Right ventricle myocardium inferior (tissue), 1 donor: ENCODE results near the gene VENTX. TPM values are rescaled to one million over a fixed set of nuclear protein-coding genes. Genes with fewer than 3 reads are reported as not detected.

Experiments
- ATAC-seq: fragments of 200-7000 bp; cut with Tn5 transposase; one replicate; pipeline ENCODE4 v1.9.1; 2020; ENCODE audit warnings: mild to moderate bottlenecking, moderate library complexity
- DNase-seq: peaks from one replicate; pipeline ENCODE4 v3.0.0; 2021; ENCODE audit errors: missing footprints
- intact Hi-C: fragments of 100-400 bp; cut with DNase I; formaldehyde crosslinking; loops from one replicate; pipeline ENCODE4 v1.11.0; 2022
- total RNA-seq: library from RNA; stranded (reverse); fragmentation: NEBNext Ultra II Directional; extraction: Animal tissue kit (Norgen Biotek cat#: 25700); gene quantifications from one replicate; pipeline ENCODE4 v1.2.1, GENCODE V29; 2021
- donor health status: DM: no; HTN: yes; CAD: no; lungs with severe emphysema.

VENTX gene
- total RNA-seq, 1 donor from 2014 or later, result 0.54 TPM

DNA sequence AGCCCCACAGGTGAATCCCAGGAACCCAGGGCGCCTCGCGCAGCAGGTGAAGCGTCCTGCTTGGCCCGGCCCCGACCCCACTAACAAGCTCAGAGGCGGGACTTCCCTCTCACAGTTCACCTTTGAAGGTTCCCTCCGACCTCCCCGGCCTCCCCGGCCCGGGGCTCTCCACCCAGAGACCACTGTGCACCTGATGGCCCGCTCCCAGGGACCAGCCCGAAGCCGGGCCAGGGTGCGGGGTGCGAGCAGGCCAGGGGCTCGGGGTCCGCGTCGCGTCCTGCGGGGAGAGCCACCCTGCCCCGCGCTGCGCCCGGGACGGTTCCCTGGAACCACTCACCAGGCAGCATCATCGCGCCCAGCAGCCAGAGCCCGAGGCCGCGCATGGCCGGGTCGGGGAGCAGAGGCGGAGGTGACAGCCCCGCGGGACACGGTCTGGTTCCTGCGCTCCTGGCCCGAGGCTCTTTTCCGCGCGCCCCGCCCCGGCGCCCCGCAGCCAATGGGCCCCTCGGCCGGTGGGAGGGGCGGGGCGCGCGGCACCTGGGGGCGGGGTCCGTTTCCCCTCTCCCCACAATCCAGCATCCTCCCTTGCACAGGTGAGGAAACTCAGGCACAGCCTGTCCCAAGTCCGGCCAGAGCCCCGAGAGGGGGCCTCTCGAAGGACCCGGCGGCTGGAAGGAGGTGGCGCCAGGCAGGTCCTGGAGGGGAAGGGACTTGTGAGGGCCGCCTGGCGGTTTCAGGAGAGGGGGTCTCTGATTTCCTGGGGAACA, 39.0 kb downstream of the VENTX start, which contains the start of gene ADAM8:
Gene ADAM8 (minus strand): TSS at position 434 of the 767 bp plus-strand sequence. CDS start 51 bp downstream, at position 383.
- DNase-seq (peak; percentile 88), ATAC-seq (peak; percentile 12)
- intact Hi-C loops, result no loop called here

DNA sequence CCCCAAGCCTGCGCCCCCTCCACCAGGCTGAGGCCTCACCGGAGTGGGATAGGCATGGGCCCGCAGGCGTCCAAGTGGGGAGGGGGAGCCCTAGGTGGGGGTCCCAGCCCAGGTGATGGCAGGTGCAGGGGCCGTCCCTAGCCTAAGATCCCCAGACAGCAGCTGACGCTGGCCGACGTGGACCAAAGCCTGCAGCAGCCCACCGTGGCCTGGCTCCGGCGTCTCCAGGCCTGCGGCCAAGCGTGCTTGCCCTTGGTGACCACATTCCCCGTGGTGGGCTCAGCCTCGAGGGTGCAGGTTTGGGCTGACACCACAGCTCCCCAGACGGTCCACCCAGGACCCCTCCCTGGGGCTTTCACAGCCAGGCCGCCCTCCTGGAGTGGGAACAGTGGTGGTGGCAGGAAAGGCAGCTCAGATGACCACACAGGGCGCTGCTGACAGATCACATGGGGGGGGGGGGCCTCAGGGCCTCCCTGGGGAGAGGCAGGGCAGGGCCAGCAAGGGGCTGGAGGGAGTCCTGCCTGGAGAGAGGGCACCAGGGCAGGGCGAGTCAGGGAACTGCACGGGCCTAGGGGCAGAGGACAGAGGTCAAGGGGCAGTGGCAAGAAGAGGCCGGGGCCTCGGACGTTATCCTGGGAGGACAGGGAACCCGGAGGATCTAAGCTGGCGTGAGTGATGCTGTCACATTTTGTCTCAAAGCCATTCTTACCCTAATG, 39.8 kb downstream of the VENTX start:
- ATAC-seq, result no peak
- intact Hi-C loops, result no loop called here
- no peak for DNase-seq

DNA sequence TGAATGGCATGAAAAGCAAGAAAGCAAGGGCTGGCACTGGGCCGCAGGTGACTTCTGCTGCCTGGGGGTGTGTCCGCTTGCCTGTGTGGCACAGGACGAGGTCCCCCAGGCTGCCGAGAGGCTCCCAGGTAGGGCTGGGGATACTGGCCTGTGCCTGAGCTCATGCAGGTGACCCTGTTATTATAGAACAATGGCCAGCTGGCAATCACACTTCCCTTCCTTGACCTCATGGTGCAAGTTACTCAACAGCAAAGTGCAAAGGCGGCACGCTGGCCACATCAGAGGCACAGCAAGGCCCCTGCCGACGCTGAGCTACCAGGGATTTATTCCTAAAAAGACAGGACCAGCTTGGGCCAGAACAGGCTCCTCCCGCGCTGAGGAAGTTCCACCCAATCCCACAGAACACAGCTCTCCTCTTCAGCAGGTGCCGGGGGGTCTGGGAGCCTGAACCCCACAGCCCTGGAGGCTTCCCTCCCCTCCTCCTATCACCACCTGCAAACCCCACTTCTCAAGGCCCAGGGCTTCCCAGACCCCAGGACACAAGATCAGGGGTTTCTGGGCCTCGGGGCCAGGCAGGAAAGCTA, 40.4 kb downstream of the VENTX start:
- DNase-seq (no peak), ATAC-seq (no peak)
- intact Hi-C loops, result no loop called here

DNA sequence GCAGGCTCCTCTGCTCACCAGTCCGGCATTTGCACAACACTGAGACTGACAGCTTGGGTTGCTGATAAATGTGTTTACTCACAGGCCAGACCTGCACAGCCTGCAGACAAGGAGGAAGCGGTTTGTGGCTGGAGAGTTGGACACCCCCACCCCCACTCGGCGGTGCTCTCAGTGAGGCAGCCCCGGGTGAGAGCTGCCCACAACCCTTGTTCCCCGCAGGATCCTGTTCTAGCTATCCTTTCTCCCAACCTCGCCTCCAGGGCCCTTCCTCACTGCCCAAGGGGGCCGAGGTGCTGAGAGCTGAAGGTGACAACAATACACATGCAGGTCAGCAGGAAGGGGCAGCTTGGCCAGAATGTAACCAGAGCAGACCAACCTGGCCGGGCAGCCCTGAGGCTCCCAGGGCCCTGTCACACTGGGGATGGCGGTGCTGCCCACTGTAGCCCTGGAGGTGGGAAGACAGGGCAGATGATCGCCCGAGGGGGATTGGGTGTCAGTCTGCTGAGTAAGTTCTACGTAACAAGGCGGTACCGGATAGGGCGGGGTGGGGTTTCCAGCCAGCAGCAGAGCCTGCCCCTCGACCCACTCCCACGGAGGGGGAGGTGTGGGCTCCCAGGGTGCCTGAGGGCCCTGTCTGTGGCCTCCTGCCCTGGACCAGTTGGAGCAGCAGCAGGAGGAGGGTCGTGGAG, 41.1 kb downstream of the VENTX start:
- DNase-seq (peak; percentile 90), ATAC-seq (peak; percentile 27)
- intact Hi-C loops, result no loop called here

DNA sequence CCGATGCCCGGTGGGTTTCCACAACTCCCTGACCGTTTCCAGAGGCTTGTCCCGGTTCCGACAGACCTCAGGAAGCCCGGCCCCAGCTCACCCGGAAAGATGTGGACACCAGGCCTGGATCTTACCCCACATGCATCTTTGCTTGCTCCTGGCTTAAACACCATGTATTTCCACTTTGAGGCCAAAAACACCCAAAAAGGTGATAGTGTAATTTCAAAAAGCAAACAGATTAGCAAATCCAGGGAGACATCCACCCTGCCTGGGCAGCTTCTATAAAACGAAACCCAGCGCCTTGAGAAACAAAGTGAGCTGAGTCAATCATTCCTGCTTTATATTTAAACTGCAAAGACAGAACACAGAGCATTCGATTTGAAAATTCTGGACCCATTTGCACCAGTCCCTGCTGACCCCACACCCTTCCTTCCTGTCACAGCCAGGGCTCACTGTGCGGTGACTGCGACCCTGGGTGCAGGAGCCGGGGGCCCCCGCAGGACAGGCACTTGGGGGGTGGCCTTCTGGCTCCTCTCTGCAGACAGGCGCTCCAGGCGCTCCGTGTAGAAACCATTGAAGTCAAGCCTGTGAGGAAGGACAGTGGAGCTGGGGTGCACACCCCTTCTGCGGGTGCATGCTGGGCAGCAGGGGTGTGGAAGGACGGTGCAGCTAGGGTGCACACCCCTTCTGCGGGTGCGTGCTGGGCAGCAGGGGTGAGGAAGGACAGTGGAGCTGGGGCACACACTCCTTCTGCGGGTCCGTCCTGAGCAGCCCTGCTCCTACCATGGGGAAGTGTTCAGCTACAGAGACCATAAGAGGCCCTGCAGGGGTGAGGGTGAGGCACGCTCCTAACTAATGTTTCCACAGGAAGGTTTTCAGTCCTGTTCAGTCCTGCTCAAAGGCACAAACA, 41.9 kb downstream of the VENTX start:
- no peak for ATAC-seq
- intact Hi-C loops, result no loop called here
- DNase-seq, result no peak

DNA sequence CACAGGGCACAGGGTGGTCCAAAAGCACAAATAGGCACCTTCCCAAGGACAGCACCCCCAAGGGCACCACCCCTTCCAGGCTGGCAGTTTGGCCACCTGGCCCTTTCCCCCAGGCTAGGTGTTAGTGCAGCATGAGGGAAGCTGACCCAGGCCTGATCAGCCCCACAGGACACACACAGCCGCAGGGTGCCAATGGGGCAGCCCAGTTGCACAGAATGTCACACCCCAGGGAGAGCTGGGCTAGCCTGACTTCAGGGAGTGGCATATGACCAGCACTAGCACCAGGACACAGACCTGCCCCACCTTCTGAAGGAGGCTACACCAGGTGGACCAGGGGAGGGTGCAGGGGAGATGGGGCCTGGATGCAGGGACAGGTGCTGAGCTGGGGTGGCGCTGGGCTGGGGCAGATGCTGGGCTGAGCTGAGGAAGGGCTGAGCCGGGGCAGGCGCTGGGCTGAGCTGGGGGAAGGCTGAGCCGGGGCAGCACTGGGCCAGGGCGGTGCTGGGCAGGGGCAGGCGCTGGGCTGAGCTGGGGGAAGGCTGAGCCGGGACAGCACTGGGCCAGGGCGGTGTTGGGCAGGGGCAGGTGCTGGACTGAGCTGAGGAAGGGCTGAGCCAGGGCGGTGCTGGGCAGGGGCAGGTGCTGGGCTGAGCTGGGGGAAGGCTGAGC, 42.9 kb downstream of the VENTX start:
- intact Hi-C loops, result no loop called here
- ATAC-seq, result no peak
- no peak for DNase-seq

DNA sequence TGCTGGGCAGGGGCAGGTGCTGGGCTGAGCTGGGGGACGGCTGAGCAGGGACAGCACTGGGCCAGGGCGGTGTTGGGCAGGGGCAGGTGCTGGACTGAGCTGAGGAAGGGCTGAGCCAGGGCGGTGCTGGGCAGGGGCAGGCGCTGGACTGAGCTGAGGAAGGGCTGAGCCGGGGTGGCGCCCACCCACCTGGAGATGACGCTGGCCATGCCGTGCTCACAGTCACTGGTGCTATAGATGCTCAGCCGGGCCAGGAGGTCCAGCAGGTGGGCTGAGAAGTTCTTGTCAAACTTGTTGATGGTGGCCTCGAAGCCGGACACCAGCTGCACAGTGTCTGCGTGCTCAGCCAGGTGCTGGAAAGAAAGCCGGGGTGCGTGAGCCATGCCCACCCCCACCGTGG, 43.4 kb downstream of the VENTX start:
- intact Hi-C loops, result no loop called here
- DNase-seq (no peak), ATAC-seq (no peak)

DNA sequence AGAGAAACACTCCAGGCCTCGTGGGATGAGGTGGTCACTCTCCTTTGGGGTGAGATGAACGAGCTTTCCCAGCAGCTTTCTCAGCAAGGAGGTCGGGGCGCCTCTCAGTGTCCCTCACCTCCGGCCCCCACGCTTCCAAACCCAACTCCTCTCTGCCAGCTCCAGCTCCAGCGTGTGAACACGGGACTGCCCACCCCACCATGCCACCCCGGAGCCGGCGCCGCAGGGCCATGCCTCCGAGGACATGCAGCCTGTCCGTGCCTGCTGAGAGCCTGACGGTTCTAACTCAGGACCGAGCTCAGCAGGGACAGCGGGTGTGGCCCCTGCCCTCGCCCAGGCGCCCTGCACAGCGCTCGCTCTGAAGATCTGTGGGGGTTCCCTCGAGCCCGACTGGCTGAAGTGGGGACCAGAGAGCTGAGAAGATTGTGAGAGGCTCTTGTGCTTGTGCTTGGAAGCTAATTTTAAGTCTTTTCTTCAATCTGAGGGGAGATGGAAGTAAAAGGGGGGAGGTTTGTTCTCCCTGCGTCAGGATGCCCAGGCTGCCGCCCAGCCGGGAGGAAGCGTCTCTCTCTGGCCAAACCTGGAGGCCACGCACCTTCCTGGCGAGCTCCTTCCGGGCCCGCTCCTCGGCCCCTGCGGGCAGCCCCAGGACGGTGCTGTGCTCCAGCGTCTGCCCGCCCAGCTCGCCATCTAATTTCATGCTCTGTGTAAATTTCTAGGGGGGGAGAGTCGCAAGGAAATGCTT, 44.1 kb downstream of the VENTX start:
- intact Hi-C loops, result no loop called here
- no peak for ATAC-seq

DNA sequence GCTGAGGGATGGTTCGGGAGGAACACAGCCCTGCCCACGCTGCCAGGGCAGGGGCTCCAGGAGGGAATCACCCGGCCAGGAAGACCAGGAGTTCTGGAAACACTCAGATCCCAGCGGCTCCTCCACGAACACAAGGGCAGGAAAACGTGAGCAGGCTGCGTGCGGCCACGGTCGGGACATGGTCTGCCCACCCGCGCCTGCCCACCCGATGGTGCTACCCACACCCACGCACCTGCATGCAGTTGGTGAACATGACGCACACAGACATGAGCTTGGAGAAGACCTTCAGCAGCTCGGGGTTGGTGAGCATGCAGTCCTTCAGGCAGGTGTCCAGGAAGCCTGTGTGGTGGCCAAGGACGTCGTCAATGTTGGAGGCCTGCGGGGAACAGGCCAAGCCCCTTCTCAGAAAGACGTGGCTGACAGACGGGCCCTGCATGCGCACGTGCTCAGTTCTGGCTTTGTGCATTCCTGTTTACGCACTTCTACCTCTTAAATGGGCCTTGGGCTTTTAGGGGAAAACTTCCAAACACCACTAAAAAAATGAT, 45.3 kb downstream of the VENTX start:
- ATAC-seq, result no peak
- no peak for DNase-seq
- intact Hi-C loops, result no loop called here

More for the DNA sequence above, 44.1 kb downstream of the VENTX start:
- DNase-seq, result no peak

DNA sequence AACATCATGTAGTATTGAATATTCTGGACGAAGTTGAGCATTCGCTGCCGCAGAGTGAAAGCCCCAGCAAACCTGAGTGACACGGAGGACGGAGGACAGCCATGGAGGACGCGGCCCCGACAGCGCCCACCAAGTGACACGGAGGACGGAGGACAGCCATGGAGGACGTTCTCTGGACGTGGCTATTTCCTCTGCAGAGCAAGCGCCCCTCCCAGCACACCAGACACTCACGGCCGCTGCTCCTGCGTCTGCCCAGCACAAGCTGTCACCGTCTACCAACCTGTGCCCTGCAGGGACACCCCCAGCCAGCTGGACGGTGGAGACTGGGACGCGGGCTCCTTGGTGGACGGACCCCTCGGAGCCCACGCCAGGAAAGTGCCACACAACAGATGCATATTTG, 46.3 kb downstream of the VENTX start:
- no peak for ATAC-seq
- intact Hi-C loops, result no loop called here
- no peak for DNase-seq

DNA sequence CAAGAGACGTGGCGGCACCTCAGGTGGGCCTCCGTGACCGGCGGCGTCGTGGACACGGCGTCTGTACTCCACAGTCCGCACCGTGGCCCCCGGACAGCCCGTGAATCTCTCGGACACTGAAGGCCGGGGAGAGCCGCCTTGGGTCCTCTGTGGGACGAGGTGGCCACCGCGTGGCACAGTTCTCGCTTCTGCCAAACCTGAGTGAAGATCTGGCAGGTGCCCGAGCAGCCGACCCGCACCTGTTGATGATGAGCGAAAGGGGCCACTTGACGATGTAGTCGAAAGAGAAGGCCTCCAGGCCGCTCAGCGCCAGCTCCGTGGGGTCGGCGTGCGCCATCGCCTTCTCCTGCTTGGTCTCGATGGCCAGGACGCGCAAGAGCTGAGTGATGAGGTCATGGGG, 47.6 kb downstream of the VENTX start:
- ATAC-seq (no peak), DNase-seq (peak; percentile 25)
- intact Hi-C loops, result no loop called here

DNA sequence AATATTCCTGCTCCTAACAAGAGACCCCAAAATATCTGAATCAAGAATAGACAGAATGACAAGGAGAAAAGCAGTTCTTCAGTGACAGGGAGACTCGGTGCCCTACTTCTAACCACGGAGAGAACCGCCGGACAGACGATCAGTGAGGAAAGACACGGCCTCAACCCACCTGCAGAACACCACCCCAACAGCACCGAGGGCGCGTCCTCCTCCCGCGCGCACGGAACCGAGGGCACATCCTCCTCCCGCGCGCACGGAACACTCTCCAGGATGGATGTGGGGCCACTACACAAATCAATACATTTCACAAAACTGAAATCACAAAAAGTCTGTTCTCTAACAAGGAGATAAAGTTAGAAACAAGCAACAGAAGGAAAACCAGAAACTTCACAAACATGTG, 48.7 kb downstream of the VENTX start:
- intact Hi-C loops, result no loop called here
- DNase-seq (no peak), ATAC-seq (no peak)

DNA sequence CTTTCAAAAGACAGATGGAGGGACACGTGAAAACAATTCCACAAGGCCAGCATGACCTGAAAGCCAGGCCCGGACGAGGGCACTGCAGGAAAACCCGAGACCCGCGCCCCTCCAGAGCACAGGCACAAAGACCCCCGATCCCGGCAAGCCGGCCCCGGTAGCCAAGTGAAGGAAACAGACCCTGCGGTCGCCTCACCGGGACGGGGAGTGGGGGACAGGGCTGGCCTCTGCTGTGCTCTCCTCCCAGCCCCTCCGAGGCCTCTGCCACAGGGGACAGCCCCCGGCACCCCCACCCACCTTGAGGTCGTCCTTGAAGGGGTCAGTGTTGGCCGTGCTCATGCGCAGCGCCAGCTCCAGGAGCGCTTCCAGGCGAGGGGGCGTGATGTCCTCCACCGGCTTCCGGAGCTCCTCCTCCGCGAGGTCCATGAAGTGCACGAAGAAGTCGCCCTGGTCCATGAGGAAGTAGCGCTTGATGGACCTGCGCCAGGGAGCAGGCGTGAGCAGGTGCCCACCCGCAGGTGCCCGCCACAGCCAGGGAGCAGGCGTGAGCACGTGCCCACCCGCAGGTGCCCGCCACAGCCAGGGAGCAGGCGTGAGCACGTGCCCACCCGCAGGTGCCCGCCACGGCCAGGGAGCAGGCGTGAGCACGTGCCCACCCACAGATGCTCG, 50.3 kb downstream of the VENTX start:
- ATAC-seq (no peak), DNase-seq (peak; percentile 50)
- intact Hi-C loops, result no loop called here

DNA sequence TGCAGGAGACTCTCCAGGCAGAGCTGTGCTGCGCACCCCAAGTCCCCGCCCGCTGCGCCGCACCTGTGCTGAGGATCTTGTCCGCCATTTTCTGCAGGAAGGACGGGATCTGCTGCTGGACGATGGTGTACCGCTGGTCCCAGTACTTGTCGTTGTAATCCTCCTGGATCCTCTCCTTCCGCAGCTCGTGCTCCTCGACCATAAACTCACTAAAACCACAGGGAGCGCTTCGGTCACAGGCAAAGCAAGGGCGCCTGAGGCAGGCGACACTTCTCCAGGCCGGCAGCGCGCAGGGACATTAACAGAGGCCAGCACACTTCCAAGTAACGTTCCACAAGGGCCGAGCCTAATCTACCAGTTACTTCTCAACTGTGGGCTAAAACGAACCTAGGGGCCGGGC, 52.1 kb downstream of the VENTX start:
- ATAC-seq (no peak), DNase-seq (no peak)
- intact Hi-C loops, result no loop called here
